ENCODE results near the gene SMOC2.

- TF ChIP-seq POLR2AphosphoS5 (IDR thresholded peaks at IDR 0.05; ENCODE audit: borderline replicate concordance, low read depth, low read length) (no peak), FOXP2 (optimal IDR thresholded peaks at IDR 0.05; ENCODE audit: control extremely low read depth, extremely low read length, insufficient read depth) (no peak)
These were observed 29.9 kb upstream of the SMOC2 start for GRCh38 chr6:168411130-168411529.
